Lower leg skin (tissue), 3 donors: Measurements from ENCODE around the gene PSMF1.

ENCODE experiments used
- POLR2A ChIP-seq, 2 donors: fragments of 450-650 bp; IDR thresholded peaks; one replicate each; pipeline ENCODE4 v1.6.1; 2016 to 2017; ENCODE audit warnings: antibody characterized with exemption in 2 of 2, mild to moderate bottlenecking in 1 of 2, moderate library complexity in 1 of 2
- TF ChIP-seq, protein P1 (sequence below), 3 donors: fragments of 450-650 bp; IDR thresholded peaks; one replicate each; pipeline ENCODE4 v1.5.1; 2016; ENCODE audit warnings: antibody characterized with exemption in 3 of 3, mild to moderate bottlenecking in 3 of 3, moderate library complexity in 2 of 3

DNA sequence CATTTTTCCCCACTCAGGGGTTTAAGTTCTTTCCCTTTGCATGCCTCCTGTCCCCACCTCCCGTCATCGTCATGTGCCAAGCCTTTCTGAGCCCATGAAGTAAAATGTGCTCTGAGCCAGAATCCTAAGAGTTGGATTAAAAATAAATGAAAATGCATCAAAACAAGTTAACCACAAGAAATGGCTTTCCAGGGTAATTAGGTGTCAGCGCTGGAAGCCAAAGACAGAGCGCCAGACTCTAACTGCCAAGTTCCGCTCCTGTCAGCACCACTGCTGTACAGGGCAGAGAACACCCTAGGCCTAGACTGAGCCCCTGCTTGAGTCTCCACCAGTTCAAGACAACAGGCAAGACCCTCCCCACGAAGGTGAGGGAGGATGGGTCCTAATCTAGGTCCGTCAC, 79.4 kb downstream of the PSMF1 start:
- TF ChIP-seq, protein P1, sequence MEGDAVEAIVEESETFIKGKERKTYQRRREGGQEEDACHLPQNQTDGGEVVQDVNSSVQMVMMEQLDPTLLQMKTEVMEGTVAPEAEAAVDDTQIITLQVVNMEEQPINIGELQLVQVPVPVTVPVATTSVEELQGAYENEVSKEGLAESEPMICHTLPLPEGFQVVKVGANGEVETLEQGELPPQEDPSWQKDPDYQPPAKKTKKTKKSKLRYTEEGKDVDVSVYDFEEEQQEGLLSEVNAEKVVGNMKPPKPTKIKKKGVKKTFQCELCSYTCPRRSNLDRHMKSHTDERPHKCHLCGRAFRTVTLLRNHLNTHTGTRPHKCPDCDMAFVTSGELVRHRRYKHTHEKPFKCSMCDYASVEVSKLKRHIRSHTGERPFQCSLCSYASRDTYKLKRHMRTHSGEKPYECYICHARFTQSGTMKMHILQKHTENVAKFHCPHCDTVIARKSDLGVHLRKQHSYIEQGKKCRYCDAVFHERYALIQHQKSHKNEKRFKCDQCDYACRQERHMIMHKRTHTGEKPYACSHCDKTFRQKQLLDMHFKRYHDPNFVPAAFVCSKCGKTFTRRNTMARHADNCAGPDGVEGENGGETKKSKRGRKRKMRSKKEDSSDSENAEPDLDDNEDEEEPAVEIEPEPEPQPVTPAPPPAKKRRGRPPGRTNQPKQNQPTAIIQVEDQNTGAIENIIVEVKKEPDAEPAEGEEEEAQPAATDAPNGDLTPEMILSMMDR (IDR thresholded peaks at IDR 0.05): no peak
- TF ChIP-seq POLR2A (IDR thresholded peaks at IDR 0.05): no peak
